ENCODE measurements around the gene FBXW9. TPM values are rescaled to one million over a fixed set of nuclear protein-coding genes. Genes with fewer than 3 reads are reported as not detected.

FBXW9 gene
- polyA plus RNA-seq, 1 donor from 2014 or later = 16.2 TPM

DNA sequence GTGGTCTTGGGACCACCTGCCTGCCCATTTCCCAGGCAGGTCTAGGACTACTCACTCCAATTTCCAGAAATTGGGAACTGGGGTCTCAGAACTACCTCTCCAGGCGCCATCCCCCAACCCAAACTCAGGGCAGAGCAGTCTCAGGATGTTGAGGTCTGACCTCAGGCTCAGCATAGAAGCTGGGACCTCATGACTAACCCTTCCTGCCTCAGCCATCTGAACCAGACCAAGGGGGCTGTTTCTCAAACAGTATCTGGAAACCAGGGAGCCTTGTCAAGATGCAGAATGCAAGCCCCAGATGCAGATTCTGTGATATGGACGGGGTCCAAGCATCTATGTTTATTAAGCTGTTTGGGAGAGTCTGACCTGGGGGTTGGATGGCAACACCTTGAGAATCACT is 1.3 kb downstream of the FBXW9 start:
- TF ChIP-seq TAF1 (IDR thresholded peaks at IDR 0.05; ENCODE audit: low read depth) = no peak
- TF ChIP-seq RAD21 (conservative IDR thresholded peaks at IDR 0.05) = no peak
- TF ChIP-seq, protein P1, sequence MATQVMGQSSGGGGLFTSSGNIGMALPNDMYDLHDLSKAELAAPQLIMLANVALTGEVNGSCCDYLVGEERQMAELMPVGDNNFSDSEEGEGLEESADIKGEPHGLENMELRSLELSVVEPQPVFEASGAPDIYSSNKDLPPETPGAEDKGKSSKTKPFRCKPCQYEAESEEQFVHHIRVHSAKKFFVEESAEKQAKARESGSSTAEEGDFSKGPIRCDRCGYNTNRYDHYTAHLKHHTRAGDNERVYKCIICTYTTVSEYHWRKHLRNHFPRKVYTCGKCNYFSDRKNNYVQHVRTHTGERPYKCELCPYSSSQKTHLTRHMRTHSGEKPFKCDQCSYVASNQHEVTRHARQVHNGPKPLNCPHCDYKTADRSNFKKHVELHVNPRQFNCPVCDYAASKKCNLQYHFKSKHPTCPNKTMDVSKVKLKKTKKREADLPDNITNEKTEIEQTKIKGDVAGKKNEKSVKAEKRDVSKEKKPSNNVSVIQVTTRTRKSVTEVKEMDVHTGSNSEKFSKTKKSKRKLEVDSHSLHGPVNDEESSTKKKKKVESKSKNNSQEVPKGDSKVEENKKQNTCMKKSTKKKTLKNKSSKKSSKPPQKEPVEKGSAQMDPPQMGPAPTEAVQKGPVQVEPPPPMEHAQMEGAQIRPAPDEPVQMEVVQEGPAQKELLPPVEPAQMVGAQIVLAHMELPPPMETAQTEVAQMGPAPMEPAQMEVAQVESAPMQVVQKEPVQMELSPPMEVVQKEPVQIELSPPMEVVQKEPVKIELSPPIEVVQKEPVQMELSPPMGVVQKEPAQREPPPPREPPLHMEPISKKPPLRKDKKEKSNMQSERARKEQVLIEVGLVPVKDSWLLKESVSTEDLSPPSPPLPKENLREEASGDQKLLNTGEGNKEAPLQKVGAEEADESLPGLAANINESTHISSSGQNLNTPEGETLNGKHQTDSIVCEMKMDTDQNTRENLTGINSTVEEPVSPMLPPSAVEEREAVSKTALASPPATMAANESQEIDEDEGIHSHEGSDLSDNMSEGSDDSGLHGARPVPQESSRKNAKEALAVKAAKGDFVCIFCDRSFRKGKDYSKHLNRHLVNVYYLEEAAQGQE (IDR thresholded peaks at IDR 0.05; ENCODE audit: borderline replicate concordance) = no peak
- TF ChIP-seq, protein P2, sequence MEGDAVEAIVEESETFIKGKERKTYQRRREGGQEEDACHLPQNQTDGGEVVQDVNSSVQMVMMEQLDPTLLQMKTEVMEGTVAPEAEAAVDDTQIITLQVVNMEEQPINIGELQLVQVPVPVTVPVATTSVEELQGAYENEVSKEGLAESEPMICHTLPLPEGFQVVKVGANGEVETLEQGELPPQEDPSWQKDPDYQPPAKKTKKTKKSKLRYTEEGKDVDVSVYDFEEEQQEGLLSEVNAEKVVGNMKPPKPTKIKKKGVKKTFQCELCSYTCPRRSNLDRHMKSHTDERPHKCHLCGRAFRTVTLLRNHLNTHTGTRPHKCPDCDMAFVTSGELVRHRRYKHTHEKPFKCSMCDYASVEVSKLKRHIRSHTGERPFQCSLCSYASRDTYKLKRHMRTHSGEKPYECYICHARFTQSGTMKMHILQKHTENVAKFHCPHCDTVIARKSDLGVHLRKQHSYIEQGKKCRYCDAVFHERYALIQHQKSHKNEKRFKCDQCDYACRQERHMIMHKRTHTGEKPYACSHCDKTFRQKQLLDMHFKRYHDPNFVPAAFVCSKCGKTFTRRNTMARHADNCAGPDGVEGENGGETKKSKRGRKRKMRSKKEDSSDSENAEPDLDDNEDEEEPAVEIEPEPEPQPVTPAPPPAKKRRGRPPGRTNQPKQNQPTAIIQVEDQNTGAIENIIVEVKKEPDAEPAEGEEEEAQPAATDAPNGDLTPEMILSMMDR (IDR thresholded peaks at IDR 0.05; ENCODE audit: poor library complexity, severe bottlenecking) = no peak
- no peak for TF ChIP-seq EZH2 (IDR thresholded peaks at IDR 0.05; ENCODE audit: borderline replicate concordance, insufficient read depth, low read length, poor library complexity, severe bottlenecking)
- TF ChIP-seq POLR2AphosphoS5 (IDR thresholded peaks at IDR 0.05) = no peak
- TF ChIP-seq SMC3 (conservative IDR thresholded peaks at IDR 0.05; ENCODE audit: poor library complexity) = no peak
- TF ChIP-seq EP300 (conservative IDR thresholded peaks at IDR 0.05; ENCODE audit: poor library complexity, severe bottlenecking) = no peak
- no peak for TF ChIP-seq MXI1 (conservative IDR thresholded peaks at IDR 0.05; ENCODE audit: poor library complexity, severe bottlenecking)
- H3K4me3 ChIP-seq (ENCODE audit: low read length) = peak overlapping the region; percentile 99
- no peaks in the 10 kb centered on the region for H3K9me2 ChIP-seq (ENCODE audit: insufficient read depth, low read length)
- peaks cover 5% of the 10 kb centered on the region for H3F3A ChIP-seq (ENCODE audit: insufficient read depth, low read length, poor library complexity, severe bottlenecking)
- H2AFZ ChIP-seq (ENCODE audit: low read depth, low read length) = no peak overlapping the region
- no peak overlapping the region for H3K27ac ChIP-seq (ENCODE audit: low read length)
- no peaks in the 10 kb centered on the region for H3K79me2 ChIP-seq (replicated peaks; ENCODE audit: insufficient read depth, low read length)
- H4K20me1 ChIP-seq (ENCODE audit: insufficient read depth) = no peaks in the 10 kb centered on the region
- H3K9me3 ChIP-seq (ENCODE audit: low read length) = no peaks in the 10 kb centered on the region
- H3K9ac ChIP-seq (ENCODE audit: low read length) = no peak overlapping the region
- H3K27me3 ChIP-seq (ENCODE audit: insufficient read depth, low read depth, low read length) = no peaks in the 10 kb centered on the region
- no peak overlapping the region for H3K4me2 ChIP-seq (ENCODE audit: low read length)
- H3K36me3 ChIP-seq (ENCODE audit: insufficient read depth, low read length) = no peaks in the 10 kb centered on the region

GRCh38 chr19:12694641-12695040 is 1.8 kb downstream of the FBXW9 start:
- H3K4me3 ChIP-seq (ENCODE audit: low read length) = no peak overlapping the region
- TF ChIP-seq SMC3 (conservative IDR thresholded peaks at IDR 0.05; ENCODE audit: poor library complexity) (no peak), TAF1 (IDR thresholded peaks at IDR 0.05; ENCODE audit: low read depth) (no peak), POLR2AphosphoS5 (IDR thresholded peaks at IDR 0.05) (no peak), EZH2 (IDR thresholded peaks at IDR 0.05; ENCODE audit: borderline replicate concordance, insufficient read depth, low read length, poor library complexity, severe bottlenecking) (no peak), MXI1 (conservative IDR thresholded peaks at IDR 0.05; ENCODE audit: poor library complexity, severe bottlenecking) (no peak), EP300 (conservative IDR thresholded peaks at IDR 0.05; ENCODE audit: poor library complexity, severe bottlenecking) (no peak), RAD21 (conservative IDR thresholded peaks at IDR 0.05) (no peak)
- TF ChIP-seq, protein P1 (IDR thresholded peaks at IDR 0.05; ENCODE audit: borderline replicate concordance) = no peak
- TF ChIP-seq, protein P2 (IDR thresholded peaks at IDR 0.05; ENCODE audit: poor library complexity, severe bottlenecking) = no peak
- peaks cover 5% of the 10 kb centered on the region for H3F3A ChIP-seq (ENCODE audit: insufficient read depth, low read length, poor library complexity, severe bottlenecking)
- no peaks in the 10 kb centered on the region for H3K9me2 ChIP-seq (ENCODE audit: insufficient read depth, low read length)
- H3K27me3 ChIP-seq (ENCODE audit: insufficient read depth, low read depth, low read length) = no peaks in the 10 kb centered on the region
- no peak overlapping the region for H2AFZ ChIP-seq (ENCODE audit: low read depth, low read length)
- H3K9ac ChIP-seq (ENCODE audit: low read length) = no peak overlapping the region
- no peaks in the 10 kb centered on the region for H3K36me3 ChIP-seq (ENCODE audit: insufficient read depth, low read length)
- no peak overlapping the region for H3K27ac ChIP-seq (ENCODE audit: low read length)
- no peak overlapping the region for H3K4me2 ChIP-seq (ENCODE audit: low read length)
- H3K9me3 ChIP-seq (ENCODE audit: low read length) = no peaks in the 10 kb centered on the region
- no peaks in the 10 kb centered on the region for H3K79me2 ChIP-seq (replicated peaks; ENCODE audit: insufficient read depth, low read length)
- H4K20me1 ChIP-seq (ENCODE audit: insufficient read depth) = no peaks in the 10 kb centered on the region

Data from neural cell (in vitro differentiated cells).